HL-60/S4 (cell line): ENCODE results near the gene GRAMD4.
"Not testable (repeated sequence)": the region's sequence is repeated elsewhere in the genome, so short reads cannot be mapped to it uniquely, and the experiment has no call there.

Experiments
- in situ Hi-C: fragments of 300-500 bp; cut with MboI; formaldehyde crosslinking; loops from 2 replicates; pipeline ENCODE4 v1.14.3; 2022; ENCODE audit warnings: low sequenced_read_pairs

The GRAMD4 gene

DNA sequence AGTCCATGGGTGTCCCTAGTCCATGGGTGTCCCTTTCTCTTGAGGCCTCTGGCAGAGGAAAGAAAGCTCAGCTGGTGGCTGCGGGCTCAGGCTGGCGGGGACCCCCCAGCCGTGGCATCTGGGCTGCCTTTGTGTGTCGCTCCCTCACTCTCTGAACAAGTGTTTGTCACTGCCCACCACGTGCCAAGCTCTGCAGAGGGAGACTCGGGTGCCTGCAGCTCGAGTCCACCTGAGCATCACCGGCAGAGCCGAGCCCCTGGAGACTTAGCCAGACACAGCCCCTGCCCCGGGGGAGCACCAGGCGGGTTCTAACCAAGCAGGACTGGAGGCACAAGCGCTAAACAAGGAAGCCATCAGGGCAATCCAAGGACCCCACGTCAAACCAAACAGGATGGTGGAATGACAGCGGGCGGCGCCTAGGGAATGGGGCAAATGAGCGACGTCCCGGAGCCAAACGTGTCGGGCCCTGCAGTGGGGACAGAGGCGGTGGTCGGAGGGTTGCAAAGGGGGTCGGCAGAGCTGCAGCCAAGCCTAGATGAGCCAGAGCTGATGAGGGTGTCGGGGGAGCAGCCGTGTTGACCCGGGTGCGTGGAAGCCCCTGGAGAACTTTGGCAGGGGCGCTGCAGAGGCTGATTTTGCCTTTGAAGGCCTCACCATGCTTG, 2.1 kb upstream of the GRAMD4 start:
- in situ Hi-C loops: no loop called here

DNA sequence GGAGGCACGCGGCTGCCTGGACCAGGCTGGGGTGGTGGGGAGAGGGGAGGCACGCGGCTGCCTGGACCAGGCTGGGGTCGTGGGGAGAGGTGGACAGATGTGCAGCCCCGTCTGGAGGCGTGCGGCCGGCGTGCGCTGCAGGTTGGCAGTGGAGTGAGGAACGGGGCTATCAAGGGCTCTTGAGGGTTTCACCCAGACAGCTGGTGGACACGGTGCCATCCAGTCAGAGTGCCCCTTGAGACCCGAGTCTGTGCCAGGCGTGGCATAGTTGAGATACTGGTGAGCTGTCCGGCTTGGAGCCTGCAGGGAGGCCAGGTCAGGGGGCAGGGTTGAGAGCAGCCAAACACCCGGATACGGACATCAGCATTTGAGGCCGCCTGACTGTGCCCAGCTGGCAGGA, 1.5 kb upstream of the GRAMD4 start:
- in situ Hi-C loops: no loop called here

DNA sequence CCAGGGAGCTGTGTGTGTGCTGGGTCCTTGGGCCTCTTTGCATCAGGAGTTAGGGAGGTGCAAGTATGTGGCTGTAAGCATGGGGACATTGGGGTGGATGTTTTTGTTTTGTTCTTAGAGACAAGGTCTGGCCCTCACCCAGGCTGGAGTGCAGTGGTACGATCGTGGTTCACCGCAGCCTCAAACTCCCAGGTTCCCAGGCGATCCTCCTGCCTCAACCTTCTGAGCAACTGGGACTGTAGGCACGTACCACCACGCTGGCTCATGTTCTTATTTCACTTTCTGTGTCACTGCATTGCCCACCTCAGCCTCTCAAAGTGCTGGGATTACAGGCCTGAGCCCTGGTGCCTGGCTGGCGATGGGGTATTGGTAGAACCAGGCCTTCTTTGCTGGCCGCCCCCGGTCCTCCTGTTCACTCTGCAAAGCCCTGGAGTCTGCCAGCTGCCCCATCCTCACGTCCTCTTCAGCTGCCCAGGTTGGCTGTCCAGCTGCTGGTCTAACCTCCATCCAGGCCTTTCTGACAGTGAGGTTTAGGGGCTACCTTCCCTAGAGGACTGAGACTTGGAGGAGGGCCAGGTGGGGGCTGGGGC, 851 bp upstream of the GRAMD4 start:
- in situ Hi-C loops: no loop called here

DNA sequence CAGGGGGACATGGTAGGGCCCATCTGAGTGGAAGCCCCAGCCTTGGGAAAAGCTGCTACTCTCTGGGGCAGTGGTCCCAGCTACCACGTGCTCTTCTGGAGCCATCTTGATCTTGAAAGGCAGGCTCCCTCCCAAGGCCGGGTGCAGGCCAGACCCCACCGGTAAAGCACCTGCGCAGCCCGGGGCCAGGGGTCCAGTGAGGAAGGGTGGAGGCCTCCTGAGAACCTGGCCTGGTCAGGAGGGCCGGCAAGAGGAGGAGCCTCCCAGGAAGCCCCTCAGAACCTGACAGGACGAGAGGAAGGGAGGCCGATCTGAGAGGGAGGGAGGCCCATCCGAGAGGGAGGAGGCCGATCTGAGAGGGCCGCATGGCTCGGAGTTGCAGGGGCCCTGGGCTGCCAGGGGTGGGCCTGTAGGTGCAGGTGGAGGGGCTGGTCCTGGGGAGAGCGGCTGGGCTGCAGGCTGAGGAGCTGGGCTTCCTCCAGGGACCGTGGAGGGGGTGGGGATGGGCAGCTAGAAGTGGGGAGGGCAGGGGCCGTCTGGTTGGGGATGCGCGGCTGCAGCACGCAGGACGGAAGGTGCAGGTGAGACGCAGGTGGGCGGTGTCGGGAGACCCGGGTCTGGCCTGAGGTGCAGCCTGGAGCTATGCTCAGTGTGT, 529 bp downstream of the GRAMD4 start:
- in situ Hi-C loops: no loop called here

DNA sequence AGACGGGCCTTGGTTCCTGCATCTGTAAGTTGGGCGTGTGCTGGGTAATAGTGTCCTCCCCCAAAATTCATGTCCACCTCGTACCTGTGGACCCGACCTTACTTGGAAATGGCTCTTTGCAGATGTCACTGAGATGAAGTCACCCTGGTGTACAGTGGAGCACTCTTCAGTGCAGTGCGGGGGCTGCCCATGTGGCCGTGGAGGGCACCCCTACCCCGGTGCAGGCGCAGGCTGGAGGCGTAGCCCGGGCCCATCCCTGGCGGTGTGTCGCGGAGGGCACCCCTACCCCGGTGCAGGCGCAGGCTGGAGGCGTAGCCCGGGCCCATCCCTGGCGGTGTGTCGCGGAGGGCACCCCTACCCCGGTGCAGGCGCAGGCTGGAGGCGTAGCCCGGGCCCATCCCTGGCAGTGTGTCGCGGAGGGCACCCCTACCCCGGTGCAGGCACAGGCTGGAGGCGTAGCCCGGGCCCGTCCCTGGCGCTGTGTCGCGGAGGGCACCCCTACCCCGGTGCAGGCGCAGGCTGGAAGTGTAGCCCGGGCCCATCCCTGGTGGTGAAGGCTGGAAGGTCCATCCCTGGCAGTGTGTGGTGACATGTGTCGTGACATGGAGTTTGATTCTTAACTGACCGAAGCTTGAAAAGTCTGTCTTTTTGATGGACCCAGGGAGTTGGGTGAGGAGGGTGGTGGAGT, 1.2 kb downstream of the GRAMD4 start:
- in situ Hi-C loops: not testable (repeated sequence)

DNA sequence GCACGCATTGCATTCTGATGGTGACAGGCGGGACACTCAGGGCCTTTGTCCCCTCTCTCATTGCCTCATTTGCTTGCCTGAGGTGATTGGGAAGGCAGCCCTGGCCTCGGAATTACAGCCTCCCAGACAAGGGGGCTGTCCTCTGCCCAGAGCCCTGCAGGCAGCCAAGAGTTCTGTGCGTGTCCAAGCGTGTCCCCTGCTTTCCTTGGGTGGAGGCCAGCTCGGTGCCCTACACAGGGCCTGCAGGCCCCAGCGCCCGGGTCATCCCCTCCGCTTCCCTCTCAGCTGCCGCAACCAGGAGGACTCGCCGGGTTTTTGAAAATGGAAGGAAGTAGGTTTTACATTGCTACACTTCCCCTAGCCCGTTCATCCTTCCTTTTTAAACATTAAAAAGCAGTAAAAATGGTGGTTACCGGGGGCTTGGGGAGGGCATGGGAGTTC, 1.9 kb downstream of the GRAMD4 start:
- in situ Hi-C loops: no loop called here

DNA sequence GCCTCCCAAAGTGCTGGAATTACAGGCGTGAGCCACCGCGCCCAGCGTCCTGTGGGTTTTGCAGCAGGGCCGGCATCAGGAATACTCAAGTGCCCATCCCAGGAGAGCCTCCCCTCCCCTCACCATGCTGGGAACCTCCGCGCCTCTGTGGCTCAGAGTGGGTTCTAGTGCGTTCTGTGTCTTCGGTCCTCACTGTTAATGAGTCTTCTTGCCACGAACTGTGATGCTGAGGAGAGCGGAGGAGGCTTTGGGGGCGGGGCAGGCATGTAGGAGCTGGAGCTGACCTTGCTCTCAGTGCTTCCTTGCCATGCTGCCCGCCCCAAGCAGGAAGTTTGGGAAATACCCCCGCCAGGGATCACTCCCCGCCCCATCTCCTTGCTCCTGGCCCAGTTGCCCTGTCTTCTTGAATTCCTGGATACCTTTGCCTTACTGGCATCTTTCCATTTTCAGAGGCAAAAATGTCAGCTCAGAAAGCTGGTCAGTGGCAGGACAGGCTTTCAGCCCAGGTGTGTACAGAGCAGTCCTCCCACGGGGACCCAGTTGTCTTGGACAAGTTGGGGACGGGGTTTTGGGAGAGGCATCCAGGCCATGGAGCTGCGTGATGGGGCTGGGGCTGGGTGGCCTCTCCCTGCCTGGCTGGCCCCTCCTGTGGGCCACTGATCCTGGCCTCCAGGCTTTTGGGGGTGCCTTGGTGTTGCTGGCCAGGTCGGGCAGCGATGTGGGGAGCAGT, 5.1 kb downstream of the GRAMD4 start:
- in situ Hi-C loops: no loop called here

DNA sequence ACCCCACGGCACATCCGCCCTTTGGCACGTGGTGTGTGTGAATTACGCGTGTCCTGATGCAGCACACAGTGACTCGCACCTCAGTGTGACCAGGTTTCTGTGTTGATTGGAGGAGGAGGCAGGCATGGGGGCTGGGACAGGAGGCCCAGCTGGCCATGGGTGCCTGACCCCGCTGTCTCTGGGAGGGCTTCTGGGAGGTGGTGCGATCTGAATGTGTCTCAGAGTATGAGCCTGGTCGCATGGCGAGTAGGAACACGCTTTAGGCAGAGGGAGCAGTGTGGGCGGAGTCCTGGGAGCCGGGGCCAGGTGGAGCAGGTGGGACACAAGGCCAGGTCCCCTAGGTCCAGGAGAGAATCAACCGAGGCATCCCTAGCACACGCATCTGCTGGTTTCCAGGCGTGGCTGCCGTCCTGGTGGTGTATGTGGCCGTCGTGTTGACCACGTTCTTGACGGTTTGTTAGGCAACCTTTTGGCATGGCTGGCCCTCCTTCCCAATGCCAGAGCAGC, 5.7 kb downstream of the GRAMD4 start:
- in situ Hi-C loops: no loop called here

DNA sequence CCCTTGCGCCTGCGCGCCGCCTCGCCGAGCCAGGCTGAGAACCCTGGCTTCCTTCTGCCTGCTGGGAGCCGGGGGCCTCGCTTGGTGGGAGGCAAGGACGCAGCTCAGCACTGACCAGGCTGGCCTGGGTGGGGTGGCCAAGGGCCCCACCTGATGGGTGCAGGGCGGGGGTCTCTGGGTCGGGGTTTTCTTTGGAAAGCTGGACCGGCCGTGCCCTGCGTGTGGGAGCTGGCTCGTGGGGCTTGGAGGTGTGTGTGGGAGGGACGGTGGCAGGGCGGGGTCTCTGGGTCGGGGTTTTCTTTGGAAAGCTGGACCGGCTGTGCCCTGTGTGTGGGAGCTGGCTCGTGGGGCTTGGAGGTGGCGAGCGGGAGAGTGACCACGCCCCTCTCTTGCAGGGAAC, 6.2 kb downstream of the GRAMD4 start:
- in situ Hi-C loops: no loop called here

DNA sequence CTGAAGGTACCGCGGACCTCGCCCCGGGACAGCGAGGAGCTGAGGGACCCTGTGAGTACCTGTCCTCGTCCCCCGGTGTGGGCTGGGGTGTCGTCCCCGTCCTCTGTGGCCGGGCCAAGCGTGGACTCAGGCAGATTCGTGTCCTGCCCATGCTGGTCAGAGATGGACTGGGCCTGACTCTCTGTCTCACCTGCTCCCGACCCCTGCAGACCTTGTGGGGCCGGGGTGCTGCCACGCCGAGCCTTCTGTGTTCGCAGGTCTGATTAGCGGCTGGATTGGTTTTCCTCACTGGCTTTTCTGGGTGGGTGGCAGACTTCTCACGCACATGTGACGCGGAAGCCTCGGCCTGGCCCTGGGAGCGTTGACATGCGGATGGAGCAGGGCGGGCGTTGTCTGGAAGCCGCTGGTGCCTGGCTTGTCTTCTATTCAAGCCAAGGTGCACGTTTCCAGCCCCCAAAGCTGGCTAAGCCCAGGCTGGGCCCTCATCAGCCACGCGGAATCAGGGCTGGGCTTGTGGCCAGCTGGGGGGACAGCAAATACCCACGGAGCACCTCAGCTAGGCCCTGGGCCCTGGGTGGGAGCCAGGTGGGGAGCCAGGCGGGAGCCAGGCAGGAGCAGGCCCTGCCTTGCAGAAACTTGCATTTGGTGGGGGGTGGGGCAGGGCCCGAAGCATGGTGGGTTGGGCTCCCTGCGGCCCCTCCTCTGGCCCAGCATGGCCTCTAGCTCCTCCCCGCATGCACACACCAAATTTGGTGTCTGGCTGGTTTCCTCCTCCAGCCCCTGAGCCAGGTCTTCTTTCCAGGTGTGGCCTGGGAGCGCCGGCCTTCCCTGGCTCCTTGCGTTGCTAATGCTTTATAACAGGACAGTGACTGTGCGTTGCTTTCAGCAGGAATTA, 7.0 kb downstream of the GRAMD4 start:
- in situ Hi-C loops: no loop called here

DNA sequence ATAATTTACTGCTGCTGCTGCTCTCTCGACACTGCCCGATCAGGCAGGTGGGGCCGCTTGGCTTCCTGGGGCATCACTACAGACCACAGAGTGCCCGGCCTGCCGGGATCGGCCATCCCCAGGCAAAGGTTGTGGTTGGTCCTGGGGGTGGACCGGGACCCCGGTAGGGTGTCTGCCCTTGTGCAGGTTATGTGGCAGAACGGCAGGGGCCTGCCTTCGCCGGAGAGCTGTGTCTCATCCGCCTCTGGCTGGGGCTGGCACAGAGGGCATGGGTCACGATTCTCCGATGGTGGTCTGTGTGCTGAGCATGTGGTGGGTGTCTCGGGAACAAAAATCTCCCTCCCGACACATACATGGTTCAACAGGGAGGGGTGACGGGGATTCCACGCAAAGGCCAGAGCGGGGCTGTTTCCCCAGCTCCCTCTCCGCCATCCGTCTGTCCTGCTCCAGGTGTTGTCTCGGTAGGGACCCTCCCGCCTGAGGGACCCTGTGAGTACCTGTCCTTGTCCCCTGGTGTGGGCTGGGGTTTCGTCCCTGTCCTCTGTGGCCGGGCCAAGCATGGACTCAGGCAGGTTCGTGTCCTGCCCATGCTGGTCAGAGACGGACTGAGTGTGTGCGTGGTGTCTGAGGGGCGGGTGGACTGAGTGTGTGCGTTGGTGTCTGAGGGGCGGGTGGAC, 7.8 kb downstream of the GRAMD4 start:
- in situ Hi-C loops: no loop called here

DNA sequence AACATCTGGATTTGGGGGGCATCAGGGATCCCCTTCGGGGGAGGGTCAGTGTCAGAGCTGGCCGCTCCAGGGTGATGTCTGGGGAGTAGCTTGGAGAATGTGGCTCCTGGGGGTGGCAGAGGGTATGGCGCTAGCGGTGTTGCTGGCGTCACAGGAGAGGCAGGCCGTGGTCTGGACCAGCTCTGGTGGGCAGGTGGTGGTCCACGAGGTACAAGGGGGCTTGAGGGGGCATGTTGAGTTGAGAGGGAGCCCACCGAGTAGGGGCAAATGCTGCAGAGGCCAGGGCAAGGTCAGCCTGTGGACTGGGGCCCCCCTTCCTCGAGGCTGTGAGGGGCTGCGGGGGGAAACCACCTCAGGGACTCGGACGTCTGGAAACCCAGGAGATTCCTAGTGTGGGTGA, 8.6 kb downstream of the GRAMD4 start:
- in situ Hi-C loops: no loop called here

DNA sequence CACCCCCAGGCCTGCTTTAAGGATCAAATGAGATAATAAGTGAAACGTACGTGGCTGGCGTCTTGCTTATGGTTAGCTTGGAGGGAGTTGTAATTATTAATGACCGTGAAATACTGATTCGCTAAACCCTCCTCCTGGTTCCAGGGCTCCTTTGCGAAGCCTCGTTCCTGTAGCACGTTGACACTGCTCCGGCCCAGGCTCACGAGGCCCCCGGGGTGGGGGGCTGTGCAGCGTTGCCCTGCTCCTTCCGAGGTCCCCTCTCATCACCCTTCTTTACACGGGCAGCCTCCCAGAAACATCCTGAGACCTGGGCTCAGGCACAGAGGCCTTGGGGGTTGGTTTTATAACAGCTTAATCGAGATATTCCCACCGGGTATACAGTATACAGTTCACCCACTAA, 9.1 kb downstream of the GRAMD4 start:
- in situ Hi-C loops: no loop called here

DNA sequence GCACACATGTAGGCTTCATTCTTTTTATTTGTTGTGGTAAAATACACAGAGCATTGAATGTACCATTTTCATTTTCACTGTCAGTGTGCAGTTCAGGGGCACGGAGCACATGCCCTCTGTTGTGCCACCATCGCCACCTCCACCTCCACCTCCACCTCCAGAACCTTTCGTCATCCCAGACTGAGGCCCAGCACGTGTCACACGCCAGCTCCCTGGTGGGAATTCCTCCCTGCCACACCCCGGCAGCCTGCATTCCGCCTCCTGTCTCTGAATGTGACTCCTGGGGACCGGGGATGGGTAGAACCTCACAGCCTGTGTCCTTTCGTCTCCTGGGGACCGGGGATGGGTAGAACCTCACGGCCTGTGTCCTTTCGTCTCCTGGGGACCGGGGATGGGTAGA, 10.9 kb downstream of the GRAMD4 start:
- in situ Hi-C loops: no loop called here

DNA sequence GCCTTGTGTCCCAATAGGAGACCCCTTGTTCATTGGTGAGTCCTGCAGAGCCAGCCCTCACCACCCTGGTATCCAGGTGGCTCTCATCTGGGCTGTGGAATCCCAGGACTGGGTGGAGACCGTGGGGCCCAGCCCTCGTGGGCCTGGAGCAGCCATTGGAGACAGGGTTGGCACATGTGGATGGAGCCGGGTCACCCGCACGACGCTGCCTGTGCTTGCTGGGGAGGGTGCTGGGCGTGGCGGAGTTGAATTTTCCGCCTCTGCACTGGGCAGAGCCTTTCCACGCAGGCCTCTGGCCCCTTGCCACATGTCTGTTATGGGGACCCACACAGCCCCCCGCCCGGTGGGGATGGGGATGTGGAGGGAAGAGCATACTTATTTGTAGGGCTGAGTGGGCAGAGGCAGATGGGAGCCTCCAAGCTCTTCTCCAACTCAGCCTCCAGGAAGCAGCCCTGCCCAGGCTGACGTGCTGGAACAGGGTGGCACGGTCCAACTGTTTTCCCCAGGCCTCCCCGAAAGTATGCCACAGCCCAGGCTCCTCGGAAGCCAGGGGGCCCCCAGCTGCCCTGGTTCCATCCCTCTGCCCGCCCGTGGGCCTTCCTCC, 12.6 kb downstream of the GRAMD4 start:
- in situ Hi-C loops: no loop called here

DNA sequence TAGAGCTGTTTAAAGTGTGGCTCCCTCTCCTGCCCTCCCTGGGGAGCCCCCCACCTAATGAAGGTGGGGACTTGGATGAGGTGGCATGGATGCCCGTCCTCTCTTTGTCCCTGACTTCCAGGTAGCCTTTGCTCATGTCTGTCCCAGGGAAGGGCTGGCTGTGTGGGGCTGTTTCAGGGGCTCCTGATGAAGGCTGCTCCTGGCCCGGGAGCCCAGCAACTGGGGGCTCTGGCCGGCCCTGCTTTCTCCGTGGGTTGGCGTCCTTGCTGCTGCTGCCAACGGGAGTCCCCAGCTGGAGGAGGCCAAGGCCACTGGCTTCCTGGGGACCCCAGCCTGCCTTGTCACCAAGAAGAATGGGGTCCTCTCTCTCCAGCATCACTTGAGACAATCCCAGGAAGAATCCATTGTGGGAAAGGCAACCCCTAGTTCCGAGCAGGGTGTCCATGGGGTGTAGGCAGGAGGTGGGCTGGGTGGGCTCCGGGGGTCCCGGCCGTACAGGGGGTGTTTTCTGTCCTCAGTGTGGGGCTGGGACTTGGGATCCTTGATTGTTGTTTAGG, 13.2 kb downstream of the GRAMD4 start:
- in situ Hi-C loops: no loop called here

DNA sequence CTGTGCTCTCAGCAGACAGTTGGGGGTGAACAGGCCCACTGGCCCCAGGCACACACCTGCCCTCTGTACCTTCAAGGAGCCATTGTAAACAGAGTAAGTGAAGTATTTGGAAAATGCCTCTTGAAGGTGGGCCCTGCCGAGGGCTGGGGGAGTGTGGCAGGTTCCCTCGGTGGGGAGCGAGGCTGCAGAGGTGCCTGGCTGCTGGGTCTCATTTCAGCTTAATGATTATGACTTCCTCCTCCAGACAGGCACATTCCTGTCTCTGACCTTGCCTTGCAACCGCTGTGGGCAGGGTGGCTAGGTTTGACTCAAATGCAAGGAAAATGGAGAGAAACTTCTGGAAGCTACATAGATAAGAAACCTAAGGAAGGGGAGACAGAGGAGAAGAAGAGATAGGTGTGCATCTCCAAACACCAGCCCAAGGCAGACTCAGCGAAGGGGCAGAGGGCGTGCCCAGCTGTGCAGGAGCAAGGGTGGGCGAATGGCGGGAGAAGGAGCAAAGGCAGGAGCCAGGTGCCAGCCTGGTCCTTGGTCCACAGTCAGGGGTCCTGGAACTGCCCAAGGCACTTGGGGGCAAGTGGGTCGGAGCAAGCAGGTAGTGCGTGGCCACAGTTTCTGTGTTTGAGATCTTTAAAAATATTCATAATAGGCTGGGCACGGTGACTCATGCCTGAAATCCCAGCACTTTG, 14.0 kb downstream of the GRAMD4 start:
- in situ Hi-C loops: no loop called here
